MM.1S (cell line): ENCODE measurements around the gene GFPT1.

ENCODE experiments used
- CTCF ChIP-seq: fragments of 300-600 bp; sonication (generic); IDR thresholded peaks from 2 replicates; pipeline ENCODE4 v1.5.1; 2016; ENCODE audit warnings: antibody characterized with exemption, low read length, mixed read lengths
- EZH2 ChIP-seq: fragments of 300-600 bp; sonication (generic); optimal IDR thresholded peaks from 2 replicates; pipeline ENCODE3; 2017; ENCODE audit warnings: low read depth, mild to moderate bottlenecking, antibody characterized with exemption, low read length, mixed read lengths

DNA sequence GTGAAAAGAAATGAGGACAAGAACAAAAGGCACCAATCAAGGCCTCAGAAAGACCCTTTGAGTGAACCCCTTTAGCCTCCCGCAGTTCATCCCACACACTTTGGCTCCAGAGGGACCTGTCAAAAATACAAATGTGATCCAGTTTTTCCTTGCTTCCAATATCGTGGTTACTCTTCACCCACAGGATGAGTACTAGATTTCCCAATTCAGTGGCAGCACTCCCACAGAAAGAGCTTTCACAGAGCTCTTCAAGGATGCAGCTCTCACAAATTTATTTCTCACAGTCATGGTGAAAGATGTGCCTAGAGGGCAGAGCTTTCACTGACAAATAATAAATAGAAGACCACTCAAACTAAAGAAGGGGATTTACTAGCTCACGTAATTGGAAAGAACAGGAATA is 3.0 kb upstream of the GFPT1 start:
- no peak for TF ChIP-seq CTCF
- no peak for TF ChIP-seq EZH2
